Measurements from ENCODE around the gene CORIN.
"Not testable (repeated sequence)": the region's sequence is repeated elsewhere in the genome, so short reads cannot be mapped to it uniquely, and the experiment has no call there.

The CORIN gene

GRCh38 chr4:47767956-47768355, 69.9 kb downstream of the CORIN start:
- not testable (repeated sequence) for DNase-seq (ENCODE audit: low read depth, low spot score)

GRCh38 chr4:47763279-47763678, 74.6 kb downstream of the CORIN start:
- DNase-seq (ENCODE audit: low read depth, low spot score), result no peak

GRCh38 chr4:47762376-47763266, 75.2 kb downstream of the CORIN start:
- DNase-seq (ENCODE audit: low read depth, low spot score), result no peak

GRCh38 chr4:47753316-47753715, 84.6 kb downstream of the CORIN start:
- not testable (repeated sequence) for DNase-seq (ENCODE audit: low read depth, low spot score)

- DNase-seq (ENCODE audit: low read depth, low spot score), result no peak
These were observed 85.7 kb downstream of the CORIN start for GRCh38 chr4:47752214-47752613.

- no peak for DNase-seq (ENCODE audit: low read depth, low spot score)
These were observed 87.1 kb downstream of the CORIN start for GRCh38 chr4:47750788-47751187.

- DNase-seq (ENCODE audit: low read depth, low spot score), result no peak
These were observed 88.0 kb downstream of the CORIN start for GRCh38 chr4:47749858-47750257.

GRCh38 chr4:47749060-47749459, 88.8 kb downstream of the CORIN start:
- DNase-seq (ENCODE audit: low read depth, low spot score), result no peak

- no peak for DNase-seq (ENCODE audit: low read depth, low spot score)
These were observed 89.9 kb downstream of the CORIN start for GRCh38 chr4:47747846-47748494.

GRCh38 chr4:47747211-47747610, 90.7 kb downstream of the CORIN start:
- no peak for DNase-seq (ENCODE audit: low read depth, low spot score)

GRCh38 chr4:47746122-47746521, 91.7 kb downstream of the CORIN start:
- DNase-seq (ENCODE audit: low read depth, low spot score), result no peak

- no peak for DNase-seq (ENCODE audit: low read depth, low spot score)
These were observed 93.0 kb downstream of the CORIN start for GRCh38 chr4:47744843-47745382.

- no peak for DNase-seq (ENCODE audit: low read depth, low spot score)
These were observed 93.6 kb downstream of the CORIN start for GRCh38 chr4:47744253-47744652.

- no peak for DNase-seq (ENCODE audit: low read depth, low spot score)
These were observed 96.7 kb downstream of the CORIN start for GRCh38 chr4:47741200-47741599.

GRCh38 chr4:47737326-47737725, 100.5 kb downstream of the CORIN start:
- DNase-seq (ENCODE audit: low read depth, low spot score), result no peak

- DNase-seq (ENCODE audit: low read depth, low spot score), result no peak
These were observed 101.3 kb downstream of the CORIN start for GRCh38 chr4:47736555-47736954.

GRCh38 chr4:47736146-47736545, 101.7 kb downstream of the CORIN start:
- DNase-seq (ENCODE audit: low read depth, low spot score), result no peak

- DNase-seq (ENCODE audit: low read depth, low spot score), result no peak
These were observed 104.3 kb downstream of the CORIN start for GRCh38 chr4:47733302-47734175.

GRCh38 chr4:47731182-47731581, 106.7 kb downstream of the CORIN start:
- no peak for DNase-seq (ENCODE audit: low read depth, low spot score)

GRCh38 chr4:47729131-47729680, 108.7 kb downstream of the CORIN start:
- DNase-seq (ENCODE audit: low read depth, low spot score), result no peak

- no peak for DNase-seq (ENCODE audit: low read depth, low spot score)
These were observed 115.8 kb downstream of the CORIN start for GRCh38 chr4:47721892-47722575.
